Fibroblast of villous mesenchyme (primary cell): ENCODE data around the gene FRS3. TPM values are rescaled to one million over a fixed set of nuclear protein-coding genes. Genes with fewer than 3 reads are reported as not detected.

Source experiments
- DNase-seq: peaks from one replicate; pipeline ENCODE4 v3.0.0-alpha.2; 2010; ENCODE audit warnings: low read depth
- H3K4me3 ChIP-seq: 2 replicates; pipeline ENCODE4 v1.5.1; 2011; ENCODE audit warnings: low read depth, mild to moderate bottlenecking, low read length
- total RNA-seq: library from RNA; depleted of rRNA; stranded (reverse); fragments of >200 nt; gene quantifications from 2 replicates; pipeline ENCODE4 v1.2.3, GENCODE V29; 2012
- TF ChIP-seq, protein P1 (sequence below): IDR thresholded peaks from 2 replicates; pipeline ENCODE4 v1.5.1; 2012; ENCODE audit warnings: low read depth, mild to moderate bottlenecking, low read length; ENCODE audit not compliant: insufficient read depth

The FRS3 gene
- total RNA-seq, 1 donor = 1.3 TPM

DNA sequence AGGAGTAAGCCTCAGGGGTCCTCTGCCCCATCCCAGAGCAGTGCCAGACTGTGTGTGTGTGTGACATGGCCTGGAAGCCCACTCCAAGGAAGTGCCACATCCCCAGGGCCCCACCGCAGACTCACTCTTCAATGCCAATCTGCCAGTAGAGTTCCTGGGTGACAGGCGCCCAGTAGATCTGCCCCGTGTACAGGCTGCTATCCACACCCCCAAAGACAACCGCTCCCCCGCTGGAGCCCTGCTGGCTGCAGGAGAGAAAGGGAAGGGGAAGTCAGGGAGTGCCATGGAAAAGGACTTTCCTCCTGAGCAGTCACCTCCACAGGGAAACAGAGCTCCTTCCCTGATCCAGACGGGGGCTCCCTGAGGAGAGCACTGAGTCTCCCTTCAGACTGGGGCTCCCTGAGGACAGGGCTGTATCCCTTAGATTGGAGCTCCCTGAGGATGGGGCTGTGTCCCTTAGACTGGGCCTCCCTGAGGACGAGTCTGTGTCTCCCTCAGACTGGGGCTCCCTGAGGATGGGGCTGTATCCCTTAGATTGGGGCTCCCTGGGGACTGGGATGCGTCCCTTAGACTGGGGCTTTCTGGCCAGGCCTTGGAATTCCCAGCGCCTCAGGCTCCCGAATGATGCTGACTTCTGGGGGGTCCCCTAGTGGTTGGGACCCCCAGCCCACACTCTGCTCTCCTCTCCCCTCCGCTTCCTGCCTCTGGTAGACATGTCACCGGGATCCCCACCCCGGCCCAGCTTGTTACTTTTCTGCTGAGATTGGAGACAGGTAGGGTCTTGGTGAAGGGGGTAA, 39.1 kb downstream of the FRS3 start:
- TF ChIP-seq, protein P1, sequence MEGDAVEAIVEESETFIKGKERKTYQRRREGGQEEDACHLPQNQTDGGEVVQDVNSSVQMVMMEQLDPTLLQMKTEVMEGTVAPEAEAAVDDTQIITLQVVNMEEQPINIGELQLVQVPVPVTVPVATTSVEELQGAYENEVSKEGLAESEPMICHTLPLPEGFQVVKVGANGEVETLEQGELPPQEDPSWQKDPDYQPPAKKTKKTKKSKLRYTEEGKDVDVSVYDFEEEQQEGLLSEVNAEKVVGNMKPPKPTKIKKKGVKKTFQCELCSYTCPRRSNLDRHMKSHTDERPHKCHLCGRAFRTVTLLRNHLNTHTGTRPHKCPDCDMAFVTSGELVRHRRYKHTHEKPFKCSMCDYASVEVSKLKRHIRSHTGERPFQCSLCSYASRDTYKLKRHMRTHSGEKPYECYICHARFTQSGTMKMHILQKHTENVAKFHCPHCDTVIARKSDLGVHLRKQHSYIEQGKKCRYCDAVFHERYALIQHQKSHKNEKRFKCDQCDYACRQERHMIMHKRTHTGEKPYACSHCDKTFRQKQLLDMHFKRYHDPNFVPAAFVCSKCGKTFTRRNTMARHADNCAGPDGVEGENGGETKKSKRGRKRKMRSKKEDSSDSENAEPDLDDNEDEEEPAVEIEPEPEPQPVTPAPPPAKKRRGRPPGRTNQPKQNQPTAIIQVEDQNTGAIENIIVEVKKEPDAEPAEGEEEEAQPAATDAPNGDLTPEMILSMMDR = no peak
- no peak for DNase-seq

DNA sequence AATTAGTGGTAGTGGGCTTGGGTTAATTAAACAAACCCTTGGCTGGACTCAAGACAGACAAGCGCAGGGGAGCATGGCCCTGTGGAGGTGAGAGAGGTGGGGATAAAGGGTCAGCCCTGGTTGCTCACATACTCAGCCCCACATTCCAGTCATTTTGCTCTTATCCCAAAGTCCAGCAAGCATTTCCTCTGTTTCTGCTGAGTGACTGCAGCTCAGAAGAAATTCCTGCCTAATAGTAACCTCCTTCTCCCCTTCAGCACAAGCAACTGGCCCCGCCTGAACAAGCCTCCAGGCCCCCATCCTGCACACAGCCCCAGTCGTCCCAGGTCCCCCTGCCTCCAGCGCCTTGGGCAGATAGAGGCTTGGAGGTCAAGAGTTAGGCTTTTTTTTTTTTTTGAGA, 40.7 kb downstream of the FRS3 start:
- no peak overlapping the region for H3K4me3 ChIP-seq
- TF ChIP-seq, protein P1 = no peak
- DNase-seq = no peak

More for the DNA sequence above, 39.1 kb downstream of the FRS3 start:
- H3K4me3 ChIP-seq = no peak overlapping the region

DNA sequence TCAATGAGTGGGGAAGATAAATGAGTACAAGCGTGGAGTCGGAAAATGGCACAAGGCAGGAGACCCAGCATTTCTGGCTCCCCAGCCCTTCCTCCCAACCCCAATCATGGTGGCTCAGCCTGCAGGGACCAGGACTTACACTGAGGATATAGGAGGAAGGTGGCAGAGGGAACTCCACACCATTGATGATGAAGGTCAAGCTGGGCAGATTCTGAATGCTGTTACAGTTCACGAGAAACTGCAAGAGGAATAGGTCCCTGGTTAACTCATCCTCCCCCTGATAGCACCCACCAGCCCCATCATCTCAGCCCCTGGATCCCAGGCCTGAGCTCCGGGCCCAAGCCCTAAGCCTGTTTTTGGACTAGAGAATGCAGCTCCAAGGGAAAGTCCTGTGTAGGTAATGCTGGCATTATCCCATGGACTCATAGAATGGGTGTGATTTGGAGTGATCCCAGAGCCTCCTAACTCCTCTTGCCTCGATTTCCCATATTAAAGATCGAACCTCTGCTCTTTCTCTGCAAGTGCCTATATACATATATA, 42.0 kb downstream of the FRS3 start:
- H3K4me3 ChIP-seq = no peak overlapping the region
- DNase-seq = no peak
- TF ChIP-seq, protein P1 = no peak

DNA sequence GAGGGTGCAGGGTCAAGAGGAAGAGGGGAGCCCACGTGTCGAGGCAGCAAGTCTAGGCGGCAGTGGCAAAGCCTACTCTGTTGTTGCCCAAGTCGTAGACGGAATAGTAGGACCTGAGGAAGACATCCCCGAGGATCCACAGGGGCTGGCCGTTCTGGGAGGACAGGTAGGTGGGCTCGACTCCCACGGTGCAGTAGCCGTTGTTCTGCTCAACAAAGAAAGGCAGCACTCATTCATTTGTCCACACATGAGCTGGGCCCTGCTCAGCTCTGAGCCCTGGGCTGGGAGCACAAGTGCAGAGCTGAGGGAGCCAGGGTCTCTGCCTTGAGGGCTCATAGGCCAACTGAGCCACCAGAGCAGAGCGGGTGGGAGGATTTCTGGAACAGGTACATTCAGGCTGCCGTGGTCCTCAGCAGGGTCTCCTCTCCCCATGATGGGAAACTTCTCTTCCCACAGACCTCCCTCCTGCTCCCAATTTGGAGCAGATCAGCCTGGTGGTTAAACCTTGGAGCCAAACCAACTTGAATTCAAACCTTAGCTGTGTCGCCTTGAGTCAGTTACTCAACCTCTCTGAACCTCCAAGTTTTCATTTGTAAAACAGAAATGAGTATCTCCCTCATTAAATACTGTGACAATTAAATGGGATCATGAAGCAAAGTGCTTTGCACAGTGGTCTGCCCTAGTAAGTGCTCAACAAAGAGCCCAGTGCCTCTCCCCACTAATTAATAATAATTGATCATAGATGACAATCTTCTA, 42.7 kb downstream of the FRS3 start:
- H3K4me3 ChIP-seq = no peak overlapping the region
- TF ChIP-seq, protein P1 = no peak
- no peak for DNase-seq

DNA sequence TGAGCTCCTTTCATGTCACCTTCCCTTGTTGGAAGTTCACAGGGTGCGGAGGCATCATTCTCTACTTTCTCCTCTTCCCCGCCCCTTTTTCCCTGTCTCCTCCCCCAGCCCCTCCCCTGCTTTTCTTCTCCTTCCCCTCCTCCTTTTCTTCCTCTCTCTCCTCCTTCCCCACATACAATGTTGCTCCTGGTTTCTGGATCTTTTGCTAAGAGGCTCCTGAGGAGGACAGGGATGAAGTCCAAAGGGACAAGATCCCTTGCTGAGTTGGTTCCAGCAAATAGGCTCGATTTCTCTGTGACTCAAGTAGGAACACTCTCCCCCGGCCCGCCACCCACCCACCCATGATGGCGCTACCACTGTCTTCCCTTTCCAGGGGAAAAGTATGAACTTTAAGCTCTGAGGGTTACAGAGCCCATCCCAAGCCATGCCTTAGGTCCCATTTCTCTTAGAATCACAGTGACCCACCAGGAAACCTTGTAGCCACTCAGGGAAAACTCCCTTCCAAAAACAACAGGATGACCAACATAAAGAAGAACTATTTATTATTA, 43.4 kb downstream of the FRS3 start:
- no peak for DNase-seq
- H3K4me3 ChIP-seq = peak overlapping the region; percentile 76
- TF ChIP-seq, protein P1 = no peak

DNA sequence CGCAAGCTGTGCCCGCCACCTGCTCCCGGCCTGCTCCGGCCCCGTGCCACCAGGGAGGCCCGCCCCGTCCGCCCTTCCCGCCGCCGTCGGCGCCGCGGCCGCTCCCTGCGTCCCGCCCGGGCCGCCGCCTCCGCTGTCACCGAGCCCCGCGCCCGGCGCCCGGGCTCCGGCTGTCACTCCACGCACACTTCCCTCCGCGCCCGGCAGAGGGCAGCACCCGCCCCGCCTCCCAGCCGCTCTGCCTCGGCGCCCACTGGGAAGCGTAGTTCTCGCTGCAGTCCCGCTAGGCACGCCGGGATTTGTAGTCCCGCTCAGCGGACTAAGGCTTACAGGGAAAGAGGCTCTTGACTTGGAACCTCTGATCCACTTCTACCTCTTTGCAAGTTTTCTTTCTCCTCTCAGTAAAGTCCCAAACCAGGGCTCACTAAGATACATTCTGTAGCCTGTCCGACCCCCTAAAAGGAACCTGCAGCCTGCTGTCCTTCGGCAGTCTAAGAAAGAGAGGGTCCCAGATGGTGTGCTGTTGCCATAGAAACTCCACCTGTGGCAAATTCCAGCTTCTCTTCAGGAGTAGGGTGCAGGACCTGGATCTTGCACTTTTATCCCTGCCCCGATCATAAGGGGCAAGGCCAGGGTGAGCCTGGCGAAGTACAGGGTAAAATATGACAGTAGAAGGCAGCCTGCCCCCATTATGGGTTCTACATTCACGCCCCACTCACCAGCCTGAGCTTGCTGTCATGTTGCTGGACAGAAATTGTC, 44.1 kb downstream of the FRS3 start, which contains the start of gene TFEB:
TFEB (minus strand) TSS at position 182 of the 759 bp plus-strand sequence. CDS start 44,395 bp downstream, outside the sequence.
- DNase-seq = peak; percentile 90
- H3K4me3 ChIP-seq = peak within 1 kb of the TSS; percentile 76
- TF ChIP-seq, protein P1 = peak; percentile 79
